Glutamatergic neuron (in vitro differentiated cells): ENCODE data around the gene NCK2. TPM values are rescaled to one million over a fixed set of nuclear protein-coding genes. Genes with fewer than 3 reads are reported as not detected.

Source experiments
- DNase-seq: peaks from one replicate; pipeline ENCODE4 v3.0.0; 2022
- H3K27ac Mint-ChIP-seq: one replicate; pipeline ENCODE4 v1.8.0; 2020; ENCODE audit warnings: mild to moderate bottlenecking, mixed read lengths, inconsistent platforms; ENCODE audit not compliant: unreplicated experiment
- H3K27me3 Mint-ChIP-seq: one replicate; pipeline ENCODE4 v1.8.0; 2020; ENCODE audit warnings: mild to moderate bottlenecking, moderate library complexity, mixed read lengths, inconsistent platforms; ENCODE audit not compliant: unreplicated experiment
- H3K36me3 Mint-ChIP-seq: one replicate; pipeline ENCODE4 v1.8.0; 2020; ENCODE audit warnings: mild to moderate bottlenecking, mixed read lengths, inconsistent platforms; ENCODE audit not compliant: unreplicated experiment
- H3K4me1 Mint-ChIP-seq: one replicate; pipeline ENCODE4 v1.8.0; 2020; ENCODE audit warnings: mild to moderate bottlenecking, low read depth, mixed read lengths, inconsistent platforms; ENCODE audit not compliant: unreplicated experiment
- H3K4me3 Mint-ChIP-seq: one replicate; pipeline ENCODE4 v1.8.0; 2020; ENCODE audit warnings: mild to moderate bottlenecking, mixed read lengths, inconsistent platforms; ENCODE audit not compliant: unreplicated experiment
- H3K9me3 Mint-ChIP-seq: one replicate; pipeline ENCODE4 v1.8.0; 2020; ENCODE audit warnings: mild to moderate bottlenecking, moderate library complexity, mixed read lengths, inconsistent platforms; ENCODE audit not compliant: unreplicated experiment
- CTCF ChIP-seq: fragments of 200-600 bp; sonication (generic); IDR thresholded peaks from one replicate; pipeline ENCODE4 v1.5.0; 2021; ENCODE audit not compliant: partially characterized antibody, unreplicated experiment
- total RNA-seq: library from RNA; stranded (reverse); fragmentation: NEBNext Ultra II Directional; extraction: Animal tissue kit (Norgen Biotek cat#: 25700); gene quantifications from one replicate; pipeline ENCODE4 v1.2.1, GENCODE V29; 2021; ENCODE audit not compliant: unreplicated experiment

Gene NCK2
- total RNA-seq, 1 donor from 2014 or later = 82.4 TPM

GRCh38 chr2:105765415-105766299, 20.9 kb downstream of the NCK2 start:
- DNase-seq = no peak
- H3K36me3 Mint-ChIP-seq = peaks cover 6% of the 10 kb centered on the region
- H3K27ac Mint-ChIP-seq = peak overlapping the region; percentile 53
- H3K27me3 Mint-ChIP-seq = no peaks in the 10 kb centered on the region
- no peak for TF ChIP-seq CTCF
- H3K9me3 Mint-ChIP-seq = no peaks in the 10 kb centered on the region
- peaks cover 22% of the 10 kb centered on the region for H3K4me1 Mint-ChIP-seq
- no peak overlapping the region for H3K4me3 Mint-ChIP-seq

- Mint-ChIP-seq H3K36me3 (peaks cover 6% of the 10 kb centered on the region), H3K4me1 (peaks cover 22% of the 10 kb centered on the region), H3K27ac (no peak overlapping the region), H3K27me3 (no peaks in the 10 kb centered on the region), H3K9me3 (no peaks in the 10 kb centered on the region), H3K4me3 (no peak overlapping the region)
- TF ChIP-seq CTCF = no peak
- DNase-seq = no peak
Measured at GRCh38 chr2:105766300-105766866, 21.7 kb downstream of the NCK2 start.

GRCh38 chr2:105768176-105768575, 23.5 kb downstream of the NCK2 start:
- Mint-ChIP-seq H3K4me3 (no peak overlapping the region), H3K4me1 (peaks cover 28% of the 10 kb centered on the region), H3K27me3 (no peaks in the 10 kb centered on the region), H3K36me3 (peaks cover 6% of the 10 kb centered on the region), H3K27ac (no peak overlapping the region), H3K9me3 (no peaks in the 10 kb centered on the region)
- TF ChIP-seq CTCF = no peak
- no peak for DNase-seq

GRCh38 chr2:105768961-105769452, 24.3 kb downstream of the NCK2 start:
- H3K4me3 Mint-ChIP-seq = no peak overlapping the region
- no peaks in the 10 kb centered on the region for H3K9me3 Mint-ChIP-seq
- no peak for TF ChIP-seq CTCF
- no peak for DNase-seq
- no peaks in the 10 kb centered on the region for H3K27me3 Mint-ChIP-seq
- H3K27ac Mint-ChIP-seq = peak overlapping the region; percentile 15
- H3K36me3 Mint-ChIP-seq = peaks cover 6% of the 10 kb centered on the region
- H3K4me1 Mint-ChIP-seq = peaks cover 30% of the 10 kb centered on the region

- peaks cover 3% of the 10 kb centered on the region for H3K9me3 Mint-ChIP-seq
- H3K27me3 Mint-ChIP-seq = no peaks in the 10 kb centered on the region
- H3K27ac Mint-ChIP-seq = peak overlapping the region; percentile 15
- peak; percentile 58 for DNase-seq
- peaks cover 35% of the 10 kb centered on the region for H3K4me1 Mint-ChIP-seq
- H3K4me3 Mint-ChIP-seq = no peak overlapping the region
- peaks cover 6% of the 10 kb centered on the region for H3K36me3 Mint-ChIP-seq
- peak; percentile 51 for TF ChIP-seq CTCF
Measured at GRCh38 chr2:105769504-105769903, 24.8 kb downstream of the NCK2 start.
